Liver (tissue), 9 donors: ENCODE results near the gene ULK4. TPM values are rescaled to one million over a fixed set of nuclear protein-coding genes. Genes with fewer than 3 reads are reported as not detected.

ENCODE experiments used
- DNase-seq: peaks from one replicate; pipeline ENCODE4 v3.0.0-alpha.2; 2017; ENCODE audit warnings: low spot score
- H3K27ac ChIP-seq, 2 donors: one replicate each; pipeline ENCODE4 v1.7.0; 2013; ENCODE audit warnings: inconsistent platforms in 2 of 2, low read length in 2 of 2, control low read depth in 1 of 2, low read depth in 1 of 2, mild to moderate bottlenecking in 1 of 2
- H3K27me3 ChIP-seq, 4 donors: one replicate each; pipeline versions ENCODE4 v1.6.1 to v1.7.0; 2013; ENCODE audit warnings: low read length in 3 of 4, inconsistent platforms in 1 of 4, mild to moderate bottlenecking in 1 of 4, moderate library complexity in 1 of 4; ENCODE audit not compliant: control insufficient read depth in 4 of 4, insufficient read depth in 4 of 4
- H3K36me3 ChIP-seq, 4 donors: one replicate each; pipeline versions ENCODE4 v1.6.1 to v1.7.0; 2013; ENCODE audit warnings: low read length in 3 of 4, mild to moderate bottlenecking in 3 of 4, low read depth in 1 of 4, moderate library complexity in 1 of 4; ENCODE audit not compliant: control insufficient read depth in 4 of 4, insufficient read depth in 3 of 4
- H3K4me1 ChIP-seq, 4 donors: one replicate each; pipeline versions ENCODE4 v1.6.1 to v1.7.0; 2013; ENCODE audit warnings: low read length in 3 of 4, mild to moderate bottlenecking in 3 of 4, moderate library complexity in 1 of 4; ENCODE audit not compliant: control insufficient read depth in 4 of 4, insufficient read depth in 4 of 4
- H3K4me3 ChIP-seq, 3 donors: one replicate each; pipeline versions ENCODE4 v1.6.1 to v1.7.0; 2013; ENCODE audit warnings: low read length in 3 of 3, control low read depth in 1 of 3, low read depth in 1 of 3, mild to moderate bottlenecking in 1 of 3
- H3K9ac ChIP-seq, 2 donors: one replicate each; pipeline ENCODE4 v1.7.0; 2013; ENCODE audit warnings: low read length in 2 of 2, mild to moderate bottlenecking in 2 of 2, moderate library complexity in 2 of 2, control low read depth in 1 of 2, low read depth in 1 of 2
- H3K9me3 ChIP-seq, 4 donors: one replicate each; pipeline versions ENCODE4 v1.6.1 to v1.7.0; 2013; ENCODE audit warnings: low read length in 3 of 4; ENCODE audit not compliant: control insufficient read depth in 4 of 4
- ATF3 ChIP-seq: IDR thresholded peaks from 2 replicates; pipeline ENCODE4 v1.6.1; 2016; ENCODE audit warnings: antibody characterized with exemption
- FOXA1 ChIP-seq: IDR thresholded peaks from 2 replicates; pipeline ENCODE4 v1.6.1; 2016; ENCODE audit warnings: antibody characterized with exemption
- GABPA ChIP-seq, 2 donors: IDR thresholded peaks in 1 of 2; conservative IDR thresholded peaks in 1 of 2; 2 replicates each; pipeline ENCODE4 v1.6.1; 2016; ENCODE audit warnings: antibody characterized with exemption in 2 of 2, mild to moderate bottlenecking in 1 of 2, moderate library complexity in 1 of 2
- HNF4A ChIP-seq, 2 donors: conservative IDR thresholded peaks; 2 replicates each; pipeline ENCODE4 v1.6.1; 2016; ENCODE audit warnings: antibody characterized with exemption in 2 of 2, mild to moderate bottlenecking in 2 of 2
- HNF4G ChIP-seq: IDR thresholded peaks from 2 replicates; pipeline ENCODE4 v1.6.1; 2016; ENCODE audit warnings: antibody characterized with exemption
- JUND ChIP-seq, 2 donors: IDR thresholded peaks; 2 replicates each; pipeline ENCODE4 v1.6.1; 2016; ENCODE audit warnings: antibody characterized with exemption in 2 of 2
- MAX ChIP-seq: IDR thresholded peaks from 2 replicates; pipeline ENCODE4 v1.6.1; 2016; ENCODE audit warnings: antibody characterized with exemption
- NR2F2 ChIP-seq: IDR thresholded peaks from 2 replicates; pipeline ENCODE4 v1.6.1; 2016; ENCODE audit warnings: antibody characterized with exemption
- RAD21 ChIP-seq, 2 donors: IDR thresholded peaks; 2 replicates each; pipeline ENCODE4 v1.6.1; 2016; ENCODE audit warnings: antibody characterized with exemption in 2 of 2, mild to moderate bottlenecking in 2 of 2
- REST ChIP-seq: IDR thresholded peaks from 2 replicates; pipeline ENCODE4 v1.6.1; 2016; ENCODE audit warnings: antibody characterized with exemption, mild to moderate bottlenecking
- RXRA ChIP-seq, 2 donors: IDR thresholded peaks; 2 replicates each; pipeline ENCODE4 v1.6.1; 2017 to 2018; ENCODE audit warnings: antibody characterized with exemption in 2 of 2, mild to moderate bottlenecking in 1 of 2
- SP1 ChIP-seq: IDR thresholded peaks from 2 replicates; pipeline ENCODE4 v1.6.1; 2018; ENCODE audit warnings: antibody characterized with exemption, mild to moderate bottlenecking
- YY1 ChIP-seq: IDR thresholded peaks from 2 replicates; pipeline ENCODE4 v1.6.1; 2016; ENCODE audit warnings: antibody characterized with exemption, mild to moderate bottlenecking
- WGBS: extraction: QIAGEN DNeasy Blood & Tissue Kit; methylation state at CpG from one replicate; pipeline ENCODE4 v1.1.7; 2013; 5-methylcytosine and 5-hydroxymethylcytosine counted together
- polyA plus RNA-seq, 2 donors: library from polyadenylated mRNA; stranded (reverse) in 1 of 2; unstranded in 1 of 2; fragments of 200-250 nt in 1 of 2; fragments of >200 nt in 1 of 2; fragmentation: Nextera tagmentation in 1 of 2; extraction: Ambion mirVana in 1 of 2; gene quantifications; one replicate each; pipeline versions ENCODE4 v1.2.1 to v1.2.3, GENCODE V29; 2013 to 2015
- total RNA-seq, 2 donors: library from RNA; depleted of rRNA; stranded (reverse); fragments of >200 nt; gene quantifications; one replicate each; pipeline ENCODE4 v1.2.3, GENCODE V29; 2014
- TF ChIP-seq, protein P1 (sequence below): fragments of 150-350 bp; IDR thresholded peaks from 2 replicates; pipeline ENCODE4 v1.5.1; 2017; ENCODE audit warnings: improper control_type of control experiment, low read depth, low read length; ENCODE audit not compliant: missing input control
- donor health status: healthy.
- donor health status: healthy.
- donor health status: healthy.
- donor health status: healthy.
- donor health status: healthy.

ULK4 gene
- total and polyA plus RNA-seq, 4 donors: 1.1 to 11.5 (median 3.2) TPM

GRCh38 chr3:41304593-41304992, 657.3 kb downstream of the ULK4 start:
- no peak for TF ChIP-seq HNF4A (conservative IDR thresholded peaks at IDR 0.05)
- no peak for TF ChIP-seq FOXA1
- no peak for TF ChIP-seq REST
- TF ChIP-seq HNF4G: no peak
- TF ChIP-seq NR2F2: no peak
- TF ChIP-seq ATF3: no peak
- TF ChIP-seq YY1: no peak
- TF ChIP-seq SP1: no peak
- TF ChIP-seq RXRA (IDR thresholded peaks at IDR 0.05): no peak
- TF ChIP-seq, protein P1, sequence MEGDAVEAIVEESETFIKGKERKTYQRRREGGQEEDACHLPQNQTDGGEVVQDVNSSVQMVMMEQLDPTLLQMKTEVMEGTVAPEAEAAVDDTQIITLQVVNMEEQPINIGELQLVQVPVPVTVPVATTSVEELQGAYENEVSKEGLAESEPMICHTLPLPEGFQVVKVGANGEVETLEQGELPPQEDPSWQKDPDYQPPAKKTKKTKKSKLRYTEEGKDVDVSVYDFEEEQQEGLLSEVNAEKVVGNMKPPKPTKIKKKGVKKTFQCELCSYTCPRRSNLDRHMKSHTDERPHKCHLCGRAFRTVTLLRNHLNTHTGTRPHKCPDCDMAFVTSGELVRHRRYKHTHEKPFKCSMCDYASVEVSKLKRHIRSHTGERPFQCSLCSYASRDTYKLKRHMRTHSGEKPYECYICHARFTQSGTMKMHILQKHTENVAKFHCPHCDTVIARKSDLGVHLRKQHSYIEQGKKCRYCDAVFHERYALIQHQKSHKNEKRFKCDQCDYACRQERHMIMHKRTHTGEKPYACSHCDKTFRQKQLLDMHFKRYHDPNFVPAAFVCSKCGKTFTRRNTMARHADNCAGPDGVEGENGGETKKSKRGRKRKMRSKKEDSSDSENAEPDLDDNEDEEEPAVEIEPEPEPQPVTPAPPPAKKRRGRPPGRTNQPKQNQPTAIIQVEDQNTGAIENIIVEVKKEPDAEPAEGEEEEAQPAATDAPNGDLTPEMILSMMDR: no peak
- no peak for TF ChIP-seq RAD21 (IDR thresholded peaks at IDR 0.05)
- no peak for TF ChIP-seq MAX
- no peak for TF ChIP-seq JUND (IDR thresholded peaks at IDR 0.05)
- TF ChIP-seq GABPA (IDR thresholded peaks at IDR 0.05 in 1 of 2, conservative IDR thresholded peaks at IDR 0.05 in 1 of 2): no peak
- no peak overlapping the region for H3K9ac ChIP-seq
- H3K36me3 ChIP-seq: no peaks in the 10 kb centered on the region
- 55% methylated on average over 2 of the region's 2 CpGs for WGBS
- no peaks in the 10 kb centered on the region for H3K9me3 ChIP-seq
- H3K27ac ChIP-seq: no peak overlapping the region
- H3K27me3 ChIP-seq: no peaks in the 10 kb centered on the region
- H3K4me3 ChIP-seq: no peak overlapping the region
- H3K4me1 ChIP-seq: peaks cover 0 to 3% (median 1%) of the 10 kb centered on the region in 4 donors
- DNase-seq: no peak

DNA sequence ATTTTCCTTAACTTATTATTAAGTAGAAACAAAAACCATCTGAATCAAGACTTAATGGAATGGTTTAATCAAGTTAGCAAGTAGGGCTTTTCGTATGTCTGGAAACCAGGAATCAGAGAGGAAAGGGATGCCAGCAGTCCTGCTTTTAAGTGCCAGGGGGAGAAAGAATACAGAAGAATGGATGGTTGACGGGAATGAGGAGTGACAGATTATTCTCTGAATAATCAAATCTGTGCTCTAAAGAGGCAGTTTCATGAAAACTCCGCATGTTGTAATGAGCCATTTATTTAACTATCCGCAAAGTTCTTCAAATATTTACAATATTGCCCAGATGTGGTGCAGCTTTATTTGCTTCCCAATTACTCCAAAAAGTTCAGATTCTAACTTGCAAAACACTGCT, 659.6 kb downstream of the ULK4 start:
- no peak for DNase-seq
- 45% methylated on average over 4 of the region's 4 CpGs for WGBS
- Histone ChIP-seq H3K9me3 (no peaks in the 10 kb centered on the region), H3K4me3 (no peak overlapping the region), H3K4me1 (peaks cover 0 to 3% (median 1%) of the 10 kb centered on the region in 4 donors), H3K9ac (no peak overlapping the region), H3K36me3 (no peaks in the 10 kb centered on the region), H3K27ac (no peak overlapping the region), H3K27me3 (no peaks in the 10 kb centered on the region)
- TF ChIP-seq SP1: no peak
- peak in 1 of 2 donors; percentile 4 for TF ChIP-seq HNF4A (conservative IDR thresholded peaks at IDR 0.05)
